ENCODE measurements around the gene PRSS12.

- TF ChIP-seq EZH2 (IDR thresholded peaks at IDR 0.05; ENCODE audit: insufficient read depth, poor library complexity, severe bottlenecking) (no peak), EZH2phosphoT487 (IDR thresholded peaks at IDR 0.05; ENCODE audit: insufficient read depth, low read depth) (no peak)
Measured at GRCh38 chr4:118361192-118361591, 8.4 kb upstream of the PRSS12 start.
